GM21360 (cell line): Measurements from ENCODE around the gene RIT2.

Experiments used
- ATAC-seq: cut with Tn5 transposase; IDR thresholded peaks from one replicate; pipeline ENCODE4 v1.9.1; 2021; ENCODE audit warnings: mild to moderate bottlenecking, moderate library complexity; ENCODE audit not compliant: unreplicated experiment

RIT2 gene

GRCh38 chr18:42707080-42707479 lies 408.4 kb downstream of the RIT2 start:
- no peak for ATAC-seq

- no peak for ATAC-seq
Observed at GRCh38 chr18:42706618-42707017, 408.9 kb downstream of the RIT2 start.

GRCh38 chr18:42706029-42706608 lies 409.4 kb downstream of the RIT2 start:
- no peak for ATAC-seq
